T-helper 2 cell treated with Interferon-gamma antibody and Interleukin-4, amounts not matched to agents 5 μg/mL and 100 μg/mL, for 36 hours (primary cell): ENCODE data around the gene RCCD1.
"Not testable (repeated sequence)": the region's sequence is repeated elsewhere in the genome, so short reads cannot be mapped to it uniquely, and the experiment has no call there.

Experiments used
- DNase-seq: peaks from one replicate; pipeline ENCODE4 v3.0.0; 2021; ENCODE audit warnings: low spot score
- H3K27ac Mint-ChIP-seq: one replicate; pipeline ENCODE4 v1.8.0; 2021; ENCODE audit warnings: mild to moderate bottlenecking, mixed read lengths
- H3K27me3 Mint-ChIP-seq: one replicate; pipeline ENCODE4 v1.8.0; 2021; ENCODE audit warnings: low read depth, mixed read lengths
- H3K36me3 Mint-ChIP-seq: one replicate; pipeline ENCODE4 v1.8.0; 2021; ENCODE audit warnings: low read depth, mixed read lengths
- H3K4me1 Mint-ChIP-seq: one replicate; pipeline ENCODE4 v1.8.0; 2021; ENCODE audit warnings: low read depth, mixed read lengths
- H3K4me3 Mint-ChIP-seq: one replicate; pipeline ENCODE4 v1.8.0; 2022; ENCODE audit warnings: mild to moderate bottlenecking, moderate library complexity, mixed read lengths
- H3K9me3 Mint-ChIP-seq: one replicate; pipeline ENCODE4 v1.8.0; 2021; ENCODE audit warnings: mixed read lengths

RCCD1 gene, protein sequence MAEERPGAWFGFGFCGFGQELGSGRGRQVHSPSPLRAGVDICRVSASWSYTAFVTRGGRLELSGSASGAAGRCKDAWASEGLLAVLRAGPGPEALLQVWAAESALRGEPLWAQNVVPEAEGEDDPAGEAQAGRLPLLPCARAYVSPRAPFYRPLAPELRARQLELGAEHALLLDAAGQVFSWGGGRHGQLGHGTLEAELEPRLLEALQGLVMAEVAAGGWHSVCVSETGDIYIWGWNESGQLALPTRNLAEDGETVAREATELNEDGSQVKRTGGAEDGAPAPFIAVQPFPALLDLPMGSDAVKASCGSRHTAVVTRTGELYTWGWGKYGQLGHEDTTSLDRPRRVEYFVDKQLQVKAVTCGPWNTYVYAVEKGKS

DNA sequence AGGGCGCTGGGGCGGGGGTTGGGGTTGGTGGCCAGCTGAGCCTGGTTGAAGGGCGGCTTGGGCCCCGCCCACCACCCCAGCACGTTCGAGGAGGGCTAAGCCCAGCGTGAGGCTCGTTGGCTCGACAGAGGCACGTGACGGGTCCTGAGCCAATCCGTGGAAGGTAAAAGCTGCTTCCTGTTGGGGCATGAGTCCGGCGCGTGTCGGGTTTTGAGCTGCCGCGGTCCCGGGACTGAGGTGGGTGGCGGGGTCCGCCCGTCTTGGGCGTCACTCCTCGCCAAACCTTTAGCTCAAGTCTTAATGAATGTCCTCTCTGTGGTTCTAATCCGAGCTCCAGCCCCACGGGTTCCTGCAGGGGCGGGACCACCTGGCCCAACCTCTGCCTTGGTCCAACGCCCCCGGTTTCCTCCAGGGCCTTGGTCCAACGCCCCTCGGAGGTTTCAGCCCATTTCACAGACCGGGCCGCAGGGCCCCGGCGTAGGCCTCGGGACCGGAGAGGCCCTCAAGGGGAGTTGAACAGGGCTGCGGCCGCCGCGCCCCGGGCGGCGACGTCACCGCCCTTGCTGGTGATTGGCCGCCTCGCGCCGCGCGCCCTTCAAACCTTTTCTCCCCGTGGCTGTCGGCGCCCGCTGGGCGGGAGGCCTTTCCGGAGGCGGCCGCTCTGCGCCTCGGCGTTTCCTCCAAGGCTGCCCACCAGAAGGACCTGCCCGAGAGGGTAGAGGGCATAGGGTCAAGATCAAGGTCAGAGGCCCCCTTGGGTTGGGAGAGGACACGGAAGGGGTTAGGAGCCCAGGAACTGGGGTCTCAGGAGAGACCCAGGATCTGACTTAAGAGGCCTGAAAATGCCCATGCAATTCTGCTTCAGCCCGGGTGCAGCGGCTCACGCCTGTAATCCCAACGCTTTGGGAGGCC lies at the start of gene RCCD1:
TSS of gene RCCD1 (plus strand) at position 173 of the 912 bp plus-strand sequence. CDS start 1,851 bp downstream, outside the sequence.
- Mint-ChIP-seq H3K4me3 (peak within 1 kb of the TSS; percentile 90), H3K36me3 (peaks cover 43% of the 10 kb centered on the region), H3K4me1 (peaks cover 4% of the 10 kb centered on the region), H3K27me3 (no peaks in the 10 kb centered on the region), H3K9me3 (no peaks in the 10 kb centered on the region), H3K27ac (peak within 1 kb of the TSS; percentile 97)
- peak; percentile 94 for DNase-seq

DNA sequence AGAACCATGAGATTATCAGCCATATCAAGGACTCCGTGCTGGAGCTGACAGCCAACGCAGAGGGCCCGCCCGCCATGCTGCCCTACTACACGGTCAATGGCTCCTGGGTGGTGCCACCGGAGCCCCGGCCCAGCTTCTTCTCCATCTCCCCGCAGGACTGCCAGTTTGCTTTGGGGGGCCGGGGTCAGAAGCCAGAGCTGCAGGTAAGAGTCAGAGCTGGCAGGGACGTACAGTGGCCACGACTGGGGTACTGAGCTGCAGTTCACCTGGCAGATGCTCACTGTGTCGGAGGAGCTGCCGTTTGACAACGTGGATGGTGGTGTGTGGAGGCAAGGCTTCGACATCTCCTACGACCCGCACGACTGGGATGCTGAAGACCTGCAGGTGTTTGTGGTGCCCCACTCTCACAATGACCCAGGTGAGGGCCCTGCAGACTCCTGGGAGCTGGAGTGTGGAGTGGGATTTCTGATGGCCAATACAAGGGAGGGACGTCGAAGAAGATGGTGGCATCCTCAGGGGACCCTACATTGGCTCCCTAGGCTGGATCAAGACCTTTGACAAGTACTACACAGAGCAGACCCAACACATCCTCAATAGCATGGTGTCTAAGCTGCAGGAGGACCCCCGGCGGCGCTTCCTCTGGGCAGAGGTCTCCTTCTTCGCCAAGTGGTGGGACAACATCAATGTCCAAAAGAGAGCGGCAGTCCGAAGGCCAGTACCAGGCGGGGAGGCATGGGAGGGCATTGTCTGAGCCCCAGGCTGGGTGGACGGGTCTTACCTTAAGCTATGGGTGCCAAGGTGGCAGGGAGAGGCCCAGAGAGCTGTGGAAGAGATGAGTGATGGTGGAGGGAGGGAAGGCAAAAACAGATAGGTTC lies 49.1 kb upstream of the RCCD1 start:
- peak overlapping the region; percentile 43 for H3K4me3 Mint-ChIP-seq
- H3K36me3 Mint-ChIP-seq: peaks cover 42% of the 10 kb centered on the region
- no peaks in the 10 kb centered on the region for H3K9me3 Mint-ChIP-seq
- peak overlapping the region; percentile 41 for H3K27ac Mint-ChIP-seq
- no peaks in the 10 kb centered on the region for H3K27me3 Mint-ChIP-seq
- peaks cover 27% of the 10 kb centered on the region for H3K4me1 Mint-ChIP-seq
- no peak for DNase-seq

DNA sequence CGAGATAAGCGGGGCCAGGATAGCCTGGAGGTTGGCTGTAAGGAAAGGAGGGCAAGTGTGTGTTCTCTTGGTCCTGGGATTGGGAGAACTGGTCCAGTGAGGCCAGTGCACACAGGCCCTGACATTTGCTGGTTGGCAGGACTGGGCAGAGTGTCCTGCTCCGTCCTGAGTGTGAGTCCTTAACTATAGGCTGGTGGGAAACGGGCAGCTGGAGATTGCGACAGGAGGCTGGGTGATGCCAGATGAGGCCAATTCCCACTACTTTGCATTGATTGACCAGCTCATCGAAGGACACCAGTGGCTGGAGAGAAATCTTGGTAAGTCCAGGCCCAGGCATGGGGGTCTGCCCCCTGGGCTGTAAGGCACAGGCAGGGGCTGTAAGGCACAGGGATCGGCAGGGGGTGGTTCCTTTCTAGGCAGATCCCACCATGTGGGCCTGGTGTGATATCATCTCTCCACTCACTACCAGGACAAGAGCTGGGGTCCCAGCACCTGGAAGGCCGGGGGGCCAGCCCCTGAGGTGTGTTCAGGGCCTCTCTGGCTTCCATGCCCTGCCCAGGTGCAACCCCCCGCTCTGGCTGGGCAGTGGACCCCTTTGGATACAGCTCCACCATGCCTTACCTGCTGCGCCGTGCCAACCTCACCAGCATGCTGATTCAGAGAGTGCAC lies 48.4 kb upstream of the RCCD1 start:
- peaks cover 44% of the 10 kb centered on the region for H3K36me3 Mint-ChIP-seq
- H3K4me1 Mint-ChIP-seq: peaks cover 24% of the 10 kb centered on the region
- H3K27ac Mint-ChIP-seq: peak overlapping the region; percentile 20
- H3K27me3 Mint-ChIP-seq: no peaks in the 10 kb centered on the region
- H3K4me3 Mint-ChIP-seq: no peak overlapping the region
- no peak for DNase-seq
- H3K9me3 Mint-ChIP-seq: no peaks in the 10 kb centered on the region

- H3K36me3 Mint-ChIP-seq: peaks cover 44% of the 10 kb centered on the region
- no peak for DNase-seq
- H3K4me3 Mint-ChIP-seq: no peak overlapping the region
- no peak overlapping the region for H3K27ac Mint-ChIP-seq
- H3K4me1 Mint-ChIP-seq: peaks cover 18% of the 10 kb centered on the region
- H3K9me3 Mint-ChIP-seq: no peaks in the 10 kb centered on the region
- H3K27me3 Mint-ChIP-seq: no peaks in the 10 kb centered on the region
Observed at GRCh38 chr15:90907051-90907660, 47.5 kb upstream of the RCCD1 start.

GRCh38 chr15:90907838-90908507 lies 46.7 kb upstream of the RCCD1 start:
- Mint-ChIP-seq H3K9me3 (no peaks in the 10 kb centered on the region), H3K36me3 (peaks cover 48% of the 10 kb centered on the region), H3K27me3 (no peaks in the 10 kb centered on the region), H3K4me3 (no peak overlapping the region), H3K4me1 (peaks cover 18% of the 10 kb centered on the region), H3K27ac (no peak overlapping the region)
- no peak for DNase-seq

GRCh38 chr15:90909449-90909848 lies 45.2 kb upstream of the RCCD1 start:
- peaks cover 59% of the 10 kb centered on the region for H3K36me3 Mint-ChIP-seq
- not testable (repeated sequence) for H3K27me3 Mint-ChIP-seq, H3K4me3 Mint-ChIP-seq

DNA sequence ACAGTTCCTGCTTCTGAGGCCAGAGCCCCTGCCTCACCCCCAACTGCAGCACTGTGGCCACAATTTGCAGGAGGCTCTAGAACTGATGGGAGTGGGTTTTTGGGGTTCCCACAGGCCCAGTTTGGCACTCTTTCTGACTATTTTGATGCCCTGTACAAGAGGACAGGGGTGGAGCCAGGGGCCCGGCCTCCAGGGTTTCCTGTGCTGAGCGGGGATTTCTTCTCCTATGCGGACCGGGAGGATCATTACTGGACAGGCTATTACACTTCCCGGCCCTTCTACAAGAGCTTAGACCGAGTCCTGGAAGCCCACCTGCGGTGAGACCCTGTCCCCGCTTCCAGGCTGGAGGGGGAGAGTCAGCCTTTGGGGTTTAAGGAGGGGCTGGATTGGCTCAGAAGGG lies 44.7 kb upstream of the RCCD1 start:
- H3K9me3 Mint-ChIP-seq: no peaks in the 10 kb centered on the region
- peaks cover 62% of the 10 kb centered on the region for H3K36me3 Mint-ChIP-seq
- no peak for DNase-seq
- H3K4me1 Mint-ChIP-seq: peaks cover 8% of the 10 kb centered on the region
- H3K27me3 Mint-ChIP-seq: no peaks in the 10 kb centered on the region
- no peak overlapping the region for H3K27ac Mint-ChIP-seq
- no peak overlapping the region for H3K4me3 Mint-ChIP-seq

More at GRCh38 chr15:90909449-90909848, 45.2 kb upstream of the RCCD1 start:
- peaks cover 10% of the 10 kb centered on the region for H3K4me1 Mint-ChIP-seq
- not testable (repeated sequence) for H3K27ac Mint-ChIP-seq, H3K9me3 Mint-ChIP-seq, DNase-seq

- peaks cover 5% of the 10 kb centered on the region for H3K4me1 Mint-ChIP-seq
- no peak overlapping the region for H3K27ac Mint-ChIP-seq
- H3K36me3 Mint-ChIP-seq: peaks cover 61% of the 10 kb centered on the region
- DNase-seq: no peak
- H3K27me3 Mint-ChIP-seq: no peaks in the 10 kb centered on the region
- no peaks in the 10 kb centered on the region for H3K9me3 Mint-ChIP-seq
- H3K4me3 Mint-ChIP-seq: no peak overlapping the region
Observed at GRCh38 chr15:90910441-90911301, 44.0 kb upstream of the RCCD1 start.

GRCh38 chr15:90911302-90911623 lies 43.4 kb upstream of the RCCD1 start:
- H3K4me1 Mint-ChIP-seq: no peaks in the 10 kb centered on the region
- no peak overlapping the region for H3K27ac Mint-ChIP-seq
- no peak overlapping the region for H3K4me3 Mint-ChIP-seq
- H3K27me3 Mint-ChIP-seq: no peaks in the 10 kb centered on the region
- H3K9me3 Mint-ChIP-seq: no peaks in the 10 kb centered on the region
- DNase-seq: no peak
- peaks cover 60% of the 10 kb centered on the region for H3K36me3 Mint-ChIP-seq

DNA sequence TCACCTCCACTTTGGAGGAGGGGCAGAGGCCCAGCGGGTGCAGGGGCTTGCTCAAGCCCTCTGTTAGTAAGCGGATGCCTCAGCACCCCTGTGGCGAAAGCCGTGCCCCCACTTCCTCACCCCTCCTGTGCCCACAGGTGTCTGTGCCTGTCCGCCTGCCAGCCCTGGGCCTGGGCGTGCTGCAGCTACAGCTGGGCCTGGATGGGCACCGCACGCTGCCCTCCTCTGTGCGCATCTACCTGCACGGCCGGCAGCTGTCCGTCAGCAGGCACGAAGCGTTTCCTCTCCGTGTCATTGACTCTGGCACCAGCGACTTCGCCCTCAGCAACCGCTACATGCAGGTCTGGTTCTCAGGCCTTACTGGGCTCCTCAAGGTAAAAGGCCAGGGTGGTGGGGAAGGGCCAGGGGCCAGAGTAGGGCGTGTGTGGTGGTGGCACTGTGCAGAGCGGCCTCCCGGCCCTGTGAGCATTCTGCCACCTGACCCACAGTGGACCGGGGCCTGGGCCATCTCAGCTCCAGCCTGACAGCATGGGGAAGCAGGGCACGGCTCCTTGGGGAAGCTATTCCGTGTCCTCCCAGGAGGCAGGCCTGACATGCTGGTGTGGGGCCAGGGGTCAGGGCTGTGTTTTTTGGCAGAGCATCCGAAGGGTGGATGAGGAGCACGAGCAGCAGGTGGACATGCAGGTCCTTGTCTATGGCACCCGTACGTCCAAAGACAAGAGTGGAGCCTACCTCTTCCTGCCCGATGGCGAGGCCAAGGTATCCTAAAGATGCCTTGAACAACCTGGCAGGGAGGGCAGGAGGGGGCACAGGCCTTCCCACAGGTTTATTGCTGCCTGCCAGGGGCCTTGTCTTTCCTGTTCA lies 42.5 kb upstream of the RCCD1 start:
- H3K4me1 Mint-ChIP-seq: no peaks in the 10 kb centered on the region
- H3K36me3 Mint-ChIP-seq: peaks cover 63% of the 10 kb centered on the region
- no peaks in the 10 kb centered on the region for H3K9me3 Mint-ChIP-seq
- H3K4me3 Mint-ChIP-seq: no peak overlapping the region
- no peak for DNase-seq
- no peak overlapping the region for H3K27ac Mint-ChIP-seq
- no peaks in the 10 kb centered on the region for H3K27me3 Mint-ChIP-seq

- Mint-ChIP-seq H3K27me3 (no peaks in the 10 kb centered on the region), H3K9me3 (no peaks in the 10 kb centered on the region), H3K27ac (no peak overlapping the region), H3K36me3 (peaks cover 63% of the 10 kb centered on the region), H3K4me1 (no peaks in the 10 kb centered on the region), H3K4me3 (no peak overlapping the region)
- DNase-seq: no peak
Observed at GRCh38 chr15:90912770-90913075, 42.0 kb upstream of the RCCD1 start.
